Stimulated activated CD8-positive, alpha-beta memory T cell treated with anti-CD3 and anti-CD28 coated beads, Interleukin-4, amount 100 ng/mL, for 4 hours (primary cell): ENCODE data around the gene TCFL5.

Experiments
- DNase-seq, 2 donors: peaks; one replicate each; pipeline ENCODE4 v3.0.0-alpha.2; 2020; ENCODE audit warnings: low read depth in 2 of 2, low spot score in 1 of 2

The TCFL5 gene

DNA sequence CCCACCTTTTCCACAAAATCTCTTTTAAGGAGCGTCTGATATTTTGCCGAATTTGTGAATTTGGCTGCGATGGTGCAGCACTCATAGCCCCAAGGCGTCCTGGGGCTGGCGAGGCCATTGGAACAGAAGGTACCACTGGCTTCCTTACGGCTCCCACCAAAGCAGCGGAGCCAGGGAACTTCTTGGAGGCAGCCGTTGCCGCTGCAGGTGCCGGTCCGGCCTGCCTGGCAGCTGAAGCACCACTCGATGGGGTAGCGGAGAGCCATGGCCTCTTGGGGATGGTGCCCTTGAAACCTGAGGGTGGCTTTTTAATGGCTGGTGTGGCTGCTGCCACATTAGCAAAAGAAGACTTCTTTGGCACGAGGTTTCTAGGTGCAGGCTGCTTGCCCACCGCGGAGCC lies 34.9 kb upstream of the TCFL5 start:
- no peak for DNase-seq

DNA sequence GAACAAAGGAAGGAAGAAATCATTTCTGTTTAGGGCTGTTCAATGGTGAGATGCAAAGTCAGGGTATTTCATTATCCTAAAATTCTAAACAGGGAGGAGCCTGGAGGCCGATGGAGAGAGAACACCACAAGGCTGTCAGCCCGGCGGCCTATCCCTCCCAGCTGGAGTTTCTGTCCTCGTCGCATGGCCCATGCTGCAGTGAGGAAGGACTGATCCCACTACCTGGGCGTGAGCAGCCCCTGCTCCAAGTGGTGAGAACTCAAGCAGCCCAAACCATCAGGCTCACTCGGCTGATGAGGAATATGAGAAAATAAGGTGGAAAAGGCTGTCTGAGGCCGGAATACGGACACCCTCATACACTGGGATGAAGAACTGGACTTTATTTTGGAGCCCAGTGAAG lies 33.9 kb upstream of the TCFL5 start:
- DNase-seq = no peak

DNA sequence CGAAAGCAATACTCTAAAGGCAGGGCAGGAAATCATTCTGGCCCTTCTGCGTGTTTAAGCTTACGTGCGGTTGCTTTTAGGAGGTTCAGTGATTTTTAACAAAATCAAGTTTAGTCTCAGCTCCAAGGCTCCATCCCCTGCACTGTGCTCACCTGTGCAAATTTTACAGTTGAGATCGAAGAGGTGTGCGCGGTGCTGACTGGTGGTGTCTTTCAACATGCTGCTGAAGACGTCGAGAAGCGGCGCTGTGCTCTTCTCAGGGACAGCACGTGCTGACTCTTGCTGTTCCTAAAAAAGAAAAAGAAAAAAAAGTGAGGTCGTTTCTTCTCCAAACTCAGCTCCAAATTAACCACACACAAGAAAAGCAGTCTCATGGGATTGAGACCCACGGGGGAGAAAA lies 32.6 kb upstream of the TCFL5 start:
- DNase-seq = no peak

DNA sequence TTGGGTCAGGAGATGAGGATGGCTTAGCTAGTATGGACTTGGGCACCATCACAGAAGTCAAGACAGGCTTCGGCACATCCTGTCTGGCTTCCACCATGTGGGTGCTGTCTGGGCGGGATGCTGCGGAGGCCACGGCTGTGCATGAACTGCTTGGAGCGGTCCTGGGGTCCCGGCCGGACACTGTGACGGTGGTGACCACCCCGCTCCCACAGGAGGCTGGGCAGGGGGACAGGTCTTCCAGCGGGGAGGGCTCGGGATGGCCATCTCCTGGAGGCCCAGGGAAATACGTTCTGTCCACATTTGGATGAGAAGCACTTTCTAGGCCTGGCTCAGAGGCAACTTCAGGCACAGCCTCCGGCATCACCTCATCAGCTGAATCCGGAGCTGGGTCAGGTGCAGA lies 32.1 kb upstream of the TCFL5 start:
- no peak for DNase-seq

DNA sequence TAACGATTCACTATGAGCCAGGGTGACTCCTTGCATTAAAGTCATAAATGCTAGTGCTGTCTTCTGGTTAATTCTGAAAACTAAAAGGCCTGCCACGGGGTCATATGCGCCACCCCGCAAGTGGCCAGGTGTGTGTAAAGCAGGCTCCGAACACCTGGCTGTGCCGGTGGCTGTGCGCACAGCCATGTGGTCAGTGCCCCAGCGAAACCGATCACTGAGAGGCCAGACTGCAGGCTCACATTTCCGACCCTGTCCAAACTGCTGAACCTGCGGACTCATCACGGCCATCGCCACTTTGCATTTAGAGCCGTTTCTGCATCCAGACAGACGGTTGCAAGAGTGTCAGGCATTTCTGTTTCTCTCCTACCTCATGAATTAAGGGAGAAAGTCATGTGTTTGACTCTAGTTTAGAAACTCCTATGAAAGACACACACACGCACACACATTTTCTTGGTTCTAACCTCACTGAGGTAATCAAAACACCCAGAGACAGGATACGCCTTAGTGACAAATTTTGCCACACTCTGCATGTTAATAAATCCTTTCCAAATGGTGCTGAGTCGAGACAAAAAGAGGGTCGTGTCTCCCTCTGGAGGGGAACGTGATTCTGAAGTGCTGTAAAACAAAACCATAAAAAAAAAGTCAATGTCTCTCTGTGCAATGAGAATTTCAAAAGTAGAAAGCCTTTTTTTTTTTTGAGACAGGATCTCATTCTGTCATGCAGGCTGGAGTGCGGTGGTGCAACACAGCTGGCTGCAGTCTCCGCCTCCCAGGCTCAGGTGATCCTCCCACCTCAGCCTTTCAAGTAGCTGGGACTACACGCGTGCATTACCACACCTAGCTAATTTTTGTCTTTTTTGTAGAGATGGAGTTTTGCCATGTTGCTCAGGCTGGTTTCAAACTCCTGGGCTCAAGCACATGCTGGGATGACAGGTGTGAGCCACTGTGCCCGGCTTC lies 31.0 kb upstream of the TCFL5 start:
- DNase-seq = no peak

DNA sequence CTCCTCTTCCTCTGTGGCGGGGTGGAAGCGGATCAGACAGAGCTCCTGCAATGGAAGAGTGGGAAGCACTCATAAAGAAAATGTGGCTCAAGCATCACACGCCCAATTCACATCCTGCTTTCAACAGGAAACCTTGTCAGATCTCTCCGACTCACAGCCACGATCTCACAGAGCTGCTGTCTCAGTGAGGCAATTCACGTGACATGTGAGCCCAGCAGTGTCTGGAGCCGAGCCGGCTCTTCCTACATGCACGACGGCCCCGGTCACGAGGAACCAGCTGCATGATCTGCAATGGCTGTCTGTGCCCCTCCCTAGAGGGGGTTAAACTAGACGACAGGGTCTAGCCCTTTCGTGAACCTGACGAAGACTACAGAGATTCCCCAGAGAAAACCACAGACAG lies 29.5 kb upstream of the TCFL5 start:
- no peak for DNase-seq

DNA sequence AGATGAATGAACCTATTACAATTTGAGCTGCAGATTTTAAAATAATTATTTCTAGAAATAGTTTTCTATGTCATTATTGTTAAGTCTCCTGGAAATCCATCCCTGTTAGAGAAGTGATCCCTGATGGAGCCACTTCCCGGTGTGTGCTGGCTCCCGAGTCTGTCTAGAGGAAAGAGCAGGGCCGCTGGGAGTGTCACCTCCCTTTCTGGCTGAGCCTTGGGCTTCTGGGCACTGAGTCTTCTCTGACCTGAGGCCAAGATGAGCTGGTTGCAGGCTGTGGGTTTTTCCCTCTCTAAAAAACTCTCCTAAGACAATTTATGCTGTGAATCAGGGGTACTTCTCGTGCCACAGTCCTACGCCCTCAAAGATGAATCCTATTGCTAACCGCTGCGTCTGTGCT lies 28.8 kb upstream of the TCFL5 start:
- no peak for DNase-seq

DNA sequence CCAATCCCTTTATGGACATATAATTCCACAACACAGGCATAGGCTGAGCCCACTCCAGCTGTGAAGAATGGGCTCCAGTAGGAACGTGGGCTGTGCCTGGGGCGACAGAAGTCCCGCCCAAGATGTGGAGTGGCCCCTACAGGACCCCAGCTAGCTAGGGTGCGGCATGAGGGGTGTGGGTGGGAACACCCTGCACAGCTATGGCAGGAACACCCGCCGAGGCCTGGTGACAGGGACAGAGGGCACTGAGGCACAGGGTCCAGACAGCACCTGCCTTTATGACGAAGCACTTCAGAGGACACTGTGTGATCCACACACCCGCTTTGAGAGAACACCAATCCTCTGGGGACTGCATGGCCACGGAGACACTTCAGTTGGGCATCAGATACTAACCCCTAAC lies 28.2 kb upstream of the TCFL5 start:
- no peak for DNase-seq

DNA sequence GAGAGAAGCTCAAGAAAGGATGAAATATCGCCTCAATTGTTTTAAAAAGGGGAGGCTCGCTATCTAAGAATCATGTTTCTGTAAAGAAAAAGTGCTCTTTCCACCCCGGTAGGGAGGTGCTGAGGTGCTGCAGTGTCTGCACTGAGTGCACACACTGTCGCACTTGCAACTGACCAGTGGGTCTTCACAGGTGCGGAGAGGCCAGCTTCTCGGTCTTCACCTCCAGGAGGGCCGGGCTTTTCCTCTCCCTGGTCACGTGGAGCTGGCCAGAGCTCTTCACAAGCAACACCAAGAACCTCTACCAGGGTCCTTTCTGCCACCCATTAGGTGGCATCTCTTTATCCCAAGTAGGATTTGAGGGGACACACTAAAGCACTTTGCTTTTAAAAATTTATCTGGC lies 27.8 kb upstream of the TCFL5 start:
- DNase-seq = no peak

DNA sequence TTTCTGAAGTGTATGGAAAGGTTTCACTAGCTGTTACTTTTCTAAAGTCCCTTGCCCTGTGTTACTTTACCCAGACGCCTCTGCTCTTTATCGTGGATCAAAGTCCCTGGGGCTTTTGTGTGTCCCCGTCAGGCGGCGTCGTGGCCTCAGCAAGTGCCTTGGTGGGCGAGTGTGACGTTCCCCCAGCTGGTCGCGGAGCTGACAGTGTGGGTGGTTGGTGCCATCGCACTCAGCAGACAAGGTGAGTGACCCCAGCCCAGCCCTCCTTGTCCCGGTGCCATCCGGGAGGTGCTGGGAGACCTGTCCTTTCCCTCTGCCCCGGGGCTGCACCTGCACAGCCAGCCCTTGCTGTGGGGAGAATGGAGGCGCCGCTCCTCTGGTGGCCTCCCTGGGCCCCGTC lies 27.3 kb upstream of the TCFL5 start:
- no peak for DNase-seq

DNA sequence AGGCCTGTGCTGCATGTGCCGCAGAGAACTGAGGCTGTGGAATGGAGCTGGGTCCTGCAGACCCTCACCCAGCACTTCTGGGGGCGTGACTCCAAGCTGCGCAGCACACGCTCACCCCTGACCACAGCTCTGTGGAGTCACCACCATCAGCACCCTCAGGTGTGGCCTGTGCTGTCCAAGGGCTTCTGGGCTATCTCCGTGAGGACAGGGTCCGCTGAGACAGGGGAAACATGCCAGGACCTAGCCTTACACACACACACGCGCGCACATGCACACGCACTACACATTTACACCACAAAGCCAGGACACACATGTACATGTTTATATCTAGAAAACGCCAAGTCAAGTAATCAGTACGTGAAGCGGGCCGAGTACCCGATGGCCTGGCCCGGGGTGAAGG lies 26.8 kb upstream of the TCFL5 start:
- DNase-seq = no peak

DNA sequence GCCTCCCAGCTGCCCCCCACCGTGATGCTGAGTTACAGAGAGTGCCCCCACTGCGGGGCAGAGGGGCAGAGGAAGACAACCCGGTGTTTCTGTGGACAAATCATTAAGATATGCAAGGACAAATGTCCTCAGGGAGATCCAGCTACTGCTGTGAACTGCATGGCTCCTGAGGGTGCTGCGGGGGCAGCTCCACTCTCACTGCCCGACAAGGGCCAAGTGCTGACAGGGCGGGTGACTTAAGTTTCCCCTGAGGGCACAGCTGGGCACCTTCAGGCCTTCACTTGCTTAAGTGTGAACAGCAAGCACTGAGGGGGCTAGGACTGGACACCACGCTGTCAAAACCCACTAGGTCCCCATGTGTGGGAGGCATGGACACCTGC lies 26.2 kb upstream of the TCFL5 start:
- no peak for DNase-seq

DNA sequence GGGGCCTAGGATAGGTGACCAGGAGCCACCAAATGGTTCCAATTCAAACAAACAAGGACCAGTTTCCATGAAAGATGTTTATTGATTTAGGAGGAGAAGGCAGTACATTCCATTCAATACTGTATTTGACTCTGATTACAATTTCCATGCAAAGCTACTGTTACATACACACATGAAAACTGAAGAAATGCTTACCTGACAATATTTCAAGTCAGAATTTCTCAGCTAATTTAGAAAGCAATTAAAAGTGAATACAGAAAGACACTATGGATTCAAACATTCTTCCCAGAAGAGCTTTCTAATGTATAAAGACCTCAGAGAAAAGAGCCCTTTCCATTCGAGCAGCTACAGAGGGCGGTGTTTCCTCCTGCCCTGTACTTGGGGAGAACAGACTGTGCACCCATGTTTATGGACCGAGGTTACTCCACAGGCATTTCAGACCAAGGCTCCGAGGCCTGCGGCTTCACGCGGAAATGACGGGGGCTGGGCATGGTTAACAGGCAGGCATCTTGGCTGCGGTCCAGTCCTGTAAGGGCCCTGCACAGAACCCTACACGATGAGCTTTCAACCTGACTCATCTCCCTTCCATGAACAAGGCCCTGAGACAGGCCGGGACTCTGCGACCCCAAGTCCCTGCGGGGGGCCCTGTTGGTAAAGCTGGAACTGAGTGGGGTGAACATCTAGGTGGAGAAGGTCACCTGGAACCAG lies 25.7 kb upstream of the TCFL5 start:
- DNase-seq = no peak

DNA sequence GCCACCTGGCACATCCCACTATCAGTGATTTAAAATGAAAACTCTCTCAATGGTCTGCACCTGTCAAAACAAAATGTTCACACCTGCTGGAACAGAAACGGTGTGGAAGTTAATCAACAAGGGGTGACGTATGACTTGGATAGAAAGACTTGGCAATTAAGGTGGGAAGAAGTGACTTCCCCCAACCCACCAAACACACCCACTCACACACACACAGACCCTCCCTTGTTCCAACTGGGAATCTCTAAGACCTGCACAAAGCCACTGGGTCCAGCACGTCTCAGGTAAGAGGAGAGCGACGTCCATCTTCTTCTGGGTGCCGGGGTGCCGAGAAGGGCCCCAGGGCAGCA lies 25.1 kb upstream of the TCFL5 start:
- DNase-seq = no peak

DNA sequence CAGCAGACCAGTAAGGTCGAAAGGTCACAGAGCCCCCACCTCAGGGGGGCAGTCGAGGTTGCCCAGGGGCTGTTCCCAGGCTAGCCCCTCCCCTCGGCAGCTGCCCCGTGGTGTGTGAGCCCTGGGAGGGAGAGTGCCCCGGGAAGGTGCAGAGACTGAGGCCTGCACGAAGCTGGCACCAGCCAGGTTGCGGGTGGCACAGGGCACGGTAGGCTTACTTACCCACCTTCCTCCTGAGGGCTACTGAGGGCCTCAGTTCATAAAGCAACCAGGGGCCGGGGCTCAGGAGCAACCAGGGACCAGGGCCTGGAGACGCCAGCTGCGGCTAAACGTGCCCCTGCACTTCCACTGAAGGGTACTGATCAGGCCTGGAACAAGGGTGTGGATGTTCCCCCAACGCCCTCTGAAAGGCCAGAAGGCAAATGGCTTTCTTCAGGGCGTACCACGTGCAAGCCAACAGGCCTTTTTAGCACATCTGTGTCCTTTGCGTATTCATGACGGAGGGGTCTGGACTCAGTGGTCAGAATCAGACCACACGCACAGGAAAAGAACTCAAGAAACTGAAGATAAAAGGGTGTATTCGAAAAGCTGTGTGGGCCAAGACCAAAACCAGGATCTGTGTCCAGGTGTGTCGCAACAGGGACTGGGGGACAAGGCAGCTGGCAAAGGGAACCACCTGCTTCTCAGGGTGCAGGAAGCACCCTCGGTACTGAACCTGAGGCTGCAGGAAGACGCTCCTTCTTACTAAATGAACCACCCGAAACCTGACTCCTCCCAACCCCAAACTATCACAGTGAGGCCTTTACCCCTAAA lies 24.5 kb upstream of the TCFL5 start:
- no peak for DNase-seq

DNA sequence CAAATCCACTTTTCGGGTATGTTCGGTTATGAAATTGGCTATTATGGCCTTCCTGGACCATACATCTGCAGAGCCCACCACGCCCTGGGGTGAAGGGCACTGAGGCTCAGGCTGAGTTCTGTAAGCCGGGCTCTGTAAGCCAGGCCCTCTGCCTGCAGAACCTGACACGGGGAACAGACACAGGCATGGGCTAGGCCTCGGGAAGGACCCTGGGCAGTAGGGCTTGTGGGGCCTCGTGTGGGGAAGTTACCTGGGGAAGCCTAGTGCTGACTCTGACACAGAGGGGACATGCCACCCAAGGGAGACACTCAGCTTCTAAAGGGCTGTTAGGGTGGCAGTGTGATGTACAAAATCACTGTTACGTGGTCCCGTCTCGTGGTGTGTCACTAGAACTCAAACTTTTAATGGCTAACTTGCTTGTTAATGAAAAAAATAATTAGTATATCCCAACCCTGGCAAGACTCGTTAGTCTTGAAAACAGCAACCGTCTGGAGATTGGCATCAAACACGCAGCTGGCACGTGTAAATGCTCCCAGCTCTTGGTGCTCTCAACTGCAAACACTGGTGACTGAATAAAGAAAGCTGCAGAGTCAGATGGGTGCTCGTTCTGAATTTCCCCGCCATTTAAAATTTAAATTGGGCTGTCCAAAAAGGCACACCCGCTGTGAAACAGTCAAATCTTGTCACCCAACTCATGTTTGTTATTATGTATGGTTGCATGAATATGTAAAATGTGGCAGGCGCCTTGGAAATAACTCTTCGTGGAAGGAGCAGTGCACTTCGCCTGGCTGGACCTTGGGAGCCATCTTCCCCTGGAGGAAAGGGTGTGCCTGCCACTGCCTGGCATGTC lies 23.6 kb upstream of the TCFL5 start:
- DNase-seq = no peak

DNA sequence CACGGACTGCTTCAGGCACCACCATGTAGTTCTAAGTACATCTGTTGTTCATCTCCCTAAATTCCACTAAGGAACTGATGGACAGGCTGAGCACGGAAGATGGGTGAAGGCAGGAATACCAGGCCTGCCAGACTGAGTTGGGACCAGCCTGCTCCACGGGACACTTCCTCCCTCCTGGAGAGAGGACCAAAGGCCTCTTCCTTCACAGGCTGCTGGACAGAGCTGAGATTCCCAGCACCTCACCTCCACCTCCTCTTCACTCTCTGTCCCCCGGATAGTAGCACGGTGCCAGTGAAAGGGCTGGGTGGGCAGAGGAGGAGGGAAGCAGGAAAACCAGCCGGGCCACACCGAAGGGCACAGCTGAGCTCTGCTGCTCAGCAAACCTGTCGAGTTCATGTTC lies 22.9 kb upstream of the TCFL5 start:
- DNase-seq = no peak

DNA sequence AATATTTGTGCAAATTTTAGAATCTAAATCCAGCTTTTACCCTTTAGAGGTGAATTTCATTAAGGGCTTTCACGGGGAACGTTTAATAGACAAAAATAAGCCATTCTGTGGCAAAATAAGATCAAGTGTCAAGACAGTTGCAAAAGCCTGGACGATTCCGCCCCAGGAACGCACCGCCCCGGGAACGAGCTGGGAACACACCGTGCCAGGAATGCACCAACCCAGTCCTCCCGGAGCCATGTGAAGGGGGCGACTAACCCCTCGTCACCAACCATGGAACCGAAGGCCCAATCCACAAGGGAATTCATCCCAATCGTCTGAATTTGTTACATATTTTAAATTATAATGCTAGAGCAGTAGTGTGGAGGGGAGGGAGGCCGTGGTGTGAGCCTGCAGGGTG lies 20.8 kb upstream of the TCFL5 start:
- no peak for DNase-seq

DNA sequence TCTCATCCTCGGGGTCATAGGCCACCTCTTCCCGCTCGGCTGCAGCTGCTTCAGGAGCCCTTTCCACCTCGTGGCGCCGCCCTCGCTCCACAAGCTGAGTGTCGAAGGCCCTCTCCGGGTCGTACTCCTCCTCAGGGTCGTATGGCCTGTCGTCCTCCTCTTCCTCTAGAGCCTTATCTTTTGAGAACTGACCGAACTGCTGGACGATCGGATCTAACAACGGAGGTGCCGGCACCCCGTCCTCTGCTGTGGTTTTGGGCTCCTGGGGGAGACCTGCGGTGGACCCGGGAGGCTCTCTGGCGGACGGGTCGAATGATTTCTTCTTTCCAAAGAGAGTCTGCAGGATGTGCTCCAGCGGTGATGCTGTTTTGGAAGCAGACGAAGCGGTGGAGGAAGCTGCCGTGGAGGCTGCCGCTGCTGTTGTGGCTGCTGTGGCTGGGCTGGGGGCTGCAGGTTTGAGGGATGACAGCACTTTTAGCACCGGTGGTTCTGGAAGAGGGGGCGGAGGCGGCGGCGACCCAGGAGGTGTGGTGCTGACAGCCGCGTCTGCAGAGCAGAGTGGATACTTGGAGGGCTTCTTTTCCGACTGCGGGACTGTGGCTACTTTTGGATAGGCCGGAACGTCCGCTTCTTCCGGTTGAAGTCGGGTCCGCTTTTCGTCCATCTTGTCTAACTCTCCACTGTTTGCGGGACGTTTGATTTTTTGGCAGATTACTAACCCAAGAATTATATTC lies 20.2 kb upstream of the TCFL5 start:
- DNase-seq = no peak

DNA sequence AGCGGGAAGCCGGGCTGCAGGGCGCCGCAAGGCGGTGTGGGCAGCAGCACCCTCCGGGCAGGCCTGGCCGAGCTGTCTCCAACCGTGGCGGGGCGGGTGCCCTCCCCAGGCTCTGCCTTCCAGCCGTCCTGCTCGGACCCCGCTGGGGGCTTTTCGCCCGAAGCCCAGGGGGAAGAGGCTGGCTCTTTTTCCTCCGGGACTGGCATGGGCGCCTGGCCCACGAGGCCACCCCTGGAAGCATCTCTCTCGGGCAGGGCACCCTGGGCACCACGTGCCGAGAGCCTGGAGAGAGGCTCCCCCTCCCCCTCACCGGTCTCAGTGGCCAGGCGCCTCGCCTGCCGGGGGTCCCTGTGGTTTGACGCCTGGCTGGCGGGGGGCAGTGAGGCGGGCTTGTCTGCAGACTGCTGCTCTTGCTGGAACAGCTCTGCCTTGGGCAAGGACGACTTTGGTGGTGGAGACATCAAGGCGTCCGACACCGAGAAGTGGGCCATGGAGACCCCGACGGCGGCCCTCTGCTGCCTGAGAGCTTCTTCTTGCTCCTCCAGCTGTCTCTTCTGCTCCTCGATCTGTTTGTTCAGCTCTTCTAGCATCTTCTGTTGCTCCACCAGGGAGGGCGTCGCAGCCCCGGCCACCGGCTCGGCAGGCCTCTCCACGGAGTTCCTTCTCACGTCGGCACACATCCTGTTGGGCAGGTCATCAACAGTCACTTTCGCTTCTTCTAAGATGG lies 19.5 kb upstream of the TCFL5 start:
- no peak for DNase-seq
